K562 (cell line): ENCODE results near the gene XAB2. TPM values are rescaled to one million over a fixed set of nuclear protein-coding genes. Genes with fewer than 3 reads are reported as not detected.
A peak's percentile ranks its signal among the peaks of the same experiment; 100 is the strongest.

Experiments
- ATAC-seq: fragments of 200-7000 bp; cut with Tn5 transposase; 3 replicates; pipeline ENCODE4 v1.9.1; 2020; ENCODE audit warnings: moderate library complexity
- BruUV-seq: library from RNA; stranded (reverse); fragments of 400-500 nt; replicated peaks from 2 replicates; lab custom pipeline; 2021; lab: Mats Ljungman, UMichigan
- CTCF ChIA-PET: fragments of 300-600 bp; formaldehyde crosslinking; extraction: SDS; loops from one replicate; lab custom pipeline; 2021; ENCODE audit warnings: low intra/inter-chr PET ratio; lab: Yijun Ruan, JAX
- POLR2A ChIA-PET: fragments of 300-600, 350-650 bp; sonication (Branson Sonifier 250); formaldehyde crosslinking; extraction: SDS; loops from one replicate; lab custom pipeline; 2021; ENCODE audit warnings: antibody characterized with exemption, inconsistent platforms; lab: Yijun Ruan, JAX
- DNase-seq, 4 experiments: peaks; one replicate each; pipeline versions ENCODE4 v3.0.0 to v3.0.0-alpha.2; 2011 to 2018; ENCODE audit warnings: low spot score in 3 of 4, mixed read lengths in 3 of 4; ENCODE audit errors: extremely low read depth in 1 of 4
- FAIRE-seq: peaks from 2 replicates; lab custom pipeline; 2011; peaks lifted over from hg19 to GRCh38; lab: Jason Lieb, UNC
- H2AFZ ChIP-seq: 2 replicates; pipeline ENCODE4 v1.6.0; 2011; ENCODE audit warnings: low read depth, low read length, control low read depth, inconsistent platforms
- H3K27ac ChIP-seq: fragments of 200-600 bp; 3 replicates; pipeline ENCODE4 v1.8.0; 2011; ENCODE audit warnings: low read depth, mild to moderate bottlenecking, control low read depth, inconsistent platforms, low read length, moderate library complexity, mixed read lengths; ENCODE audit errors: extremely low read depth
- H3K27me3 ChIP-seq, 2 experiments: fragments of 300-600 bp in 1 of 2; 2 replicates in 1 of 2; 3 replicates in 1 of 2; pipeline versions ENCODE4 v1.6.0 to v1.8.0; 2011; ENCODE audit warnings: inconsistent platforms in 2 of 2, low read length in 2 of 2, mild to moderate bottlenecking in 1 of 2, mixed read lengths in 1 of 2, moderate library complexity in 1 of 2; ENCODE audit not compliant: control insufficient read depth in 2 of 2, insufficient read depth in 2 of 2
- H3K36me3 ChIP-seq: fragments of 300-600 bp; 3 replicates; pipeline ENCODE4 v1.8.0; 2011; ENCODE audit warnings: mild to moderate bottlenecking, low read length, inconsistent platforms; ENCODE audit not compliant: control insufficient read depth, insufficient read depth
- H3K4me1 ChIP-seq, 2 experiments: fragments of 200-600 bp in 1 of 2; replicated peaks in 1 of 2; 2 replicates in 1 of 2; 3 replicates in 1 of 2; pipeline versions ENCODE4 v1.5.1 to v1.8.0; 2011; ENCODE audit warnings: inconsistent platforms in 2 of 2, low read length in 2 of 2, mild to moderate bottlenecking in 1 of 2, mixed read lengths in 1 of 2, moderate library complexity in 1 of 2; ENCODE audit not compliant: control insufficient read depth in 2 of 2, insufficient read depth in 2 of 2
- H3K4me2 ChIP-seq: 2 replicates; pipeline ENCODE4 v1.6.1; 2011; ENCODE audit warnings: low read length, control low read depth, inconsistent platforms, mixed read lengths; ENCODE audit not compliant: insufficient read depth
- H3K4me3 ChIP-seq: fragments of 200-600 bp; sonication (generic), shearing (Covaris generic); 2 replicates; pipeline ENCODE4 v1.5.1; 2016; ENCODE audit warnings: control low read depth, inconsistent platforms
- H3K79me2 ChIP-seq: fragments of 200-600 bp; 3 replicates; pipeline ENCODE4 v1.8.0; 2011; ENCODE audit warnings: low read length, inconsistent platforms; ENCODE audit not compliant: control insufficient read depth, insufficient read depth
- H3K9ac ChIP-seq, 2 experiments: 2 replicates each; pipeline versions ENCODE4 v1.6.0 to v1.6.1; 2011; ENCODE audit warnings: low read depth in 2 of 2, low read length in 2 of 2, control low read depth in 1 of 2, inconsistent platforms in 1 of 2, mild to moderate bottlenecking in 1 of 2, mixed read lengths in 1 of 2; ENCODE audit not compliant: insufficient read depth in 1 of 2
- H3K9me1 ChIP-seq: one replicate; pipeline ENCODE4 v1.6.0; 2011; ENCODE audit warnings: inconsistent platforms, mild to moderate bottlenecking, low read length, moderate library complexity; ENCODE audit not compliant: control insufficient read depth, insufficient read depth
- H3K9me3 ChIP-seq: replicated peaks from 2 replicates; pipeline ENCODE4 v1.5.1; 2011; ENCODE audit warnings: low read depth, low read length, inconsistent platforms; ENCODE audit not compliant: control insufficient read depth, insufficient read depth
- H4K20me1 ChIP-seq: replicated peaks from 2 replicates; pipeline ENCODE4 v1.6.1; 2011; ENCODE audit warnings: low read length, inconsistent platforms, mixed read lengths; ENCODE audit not compliant: control insufficient read depth, insufficient read depth
- ATF4 ChIP-seq: fragments of 450-650 bp; formaldehyde crosslinking; IDR thresholded peaks from 2 replicates; pipeline ENCODE4 v1.4.0; 2022; ENCODE audit warnings: mild to moderate bottlenecking, moderate library complexity
- BDP1 ChIP-seq: IDR thresholded peaks from 3 replicates; pipeline ENCODE4 v1.6.1; 2011; ENCODE audit not compliant: insufficient read length, insufficient read depth
- CBX3 ChIP-seq, 2 experiments: IDR thresholded peaks; 1 replicate in 1 of 2; 2 replicates in 1 of 2; pipeline ENCODE4 v1.6.1; 2012; ENCODE audit warnings: inconsistent platforms in 2 of 2, low read length in 2 of 2, borderline replicate concordance in 1 of 2, control low read depth in 1 of 2
- FIP1L1 ChIP-seq: fragments of 200-400 bp; formaldehyde crosslinking; IDR thresholded peaks from 2 replicates; pipeline ENCODE4 v1.6.1; 2018; ENCODE audit warnings: mild to moderate bottlenecking, low read depth, low read length; ENCODE audit not compliant: poor library complexity, severe bottlenecking
- KDM5B ChIP-seq: fragments of 200-600 bp; sonication (generic); IDR thresholded peaks from 2 replicates; pipeline ENCODE4 v1.6.1; 2012; ENCODE audit warnings: low read depth, mild to moderate bottlenecking, moderate library complexity, low read length, control low read depth, inconsistent platforms; ENCODE audit not compliant: insufficient replicate concordance
- KLF16 ChIP-seq: IDR thresholded peaks from 2 replicates; pipeline ENCODE4 v1.6.1; 2016; ENCODE audit warnings: antibody characterized with exemption
- PTTG1 ChIP-seq: fragments of 450-650 bp; IDR thresholded peaks from 2 replicates; pipeline ENCODE4 v1.6.1; 2016; ENCODE audit warnings: low read depth, mild to moderate bottlenecking, missing genetic modification characterization, missing compliant biosample characterization
- SAP30 ChIP-seq: fragments of 200-600 bp; sonication (generic); IDR thresholded peaks from 2 replicates; pipeline ENCODE4 v1.6.1; 2012; ENCODE audit warnings: borderline replicate concordance, low read depth, mild to moderate bottlenecking, moderate library complexity, low read length, control low read depth, inconsistent platforms; ENCODE audit not compliant: insufficient read depth, poor library complexity, severe bottlenecking
- TAF1 ChIP-seq: IDR thresholded peaks from 2 replicates; pipeline ENCODE4 v1.6.1; 2011; ENCODE audit warnings: mild to moderate bottlenecking, low read length, moderate library complexity; ENCODE audit not compliant: insufficient read depth, control insufficient read depth, severe bottlenecking; ENCODE audit errors: extremely low read depth
- ZNF165 ChIP-seq: fragments of 250-450 bp; sonication (Bioruptor Pico); IDR thresholded peaks from 2 replicates; pipeline ENCODE4 v1.4.0; 2020; ENCODE audit warnings: borderline replicate concordance
- ZNF511 ChIP-seq: sonication (generic); formaldehyde crosslinking; IDR thresholded peaks from 2 replicates; pipeline ENCODE4 v1.8.0; 2022; ENCODE audit warnings: mild to moderate bottlenecking, missing genetic modification reagents
- WGBS: fragments of 100-300 bp; shearing (Covaris generic); methylation state at CpG from one replicate; pipeline ENCODE4 v1.1.6; 2016; ENCODE audit warnings: low coverage, mixed read lengths; ENCODE audit not compliant: insufficient coverage; ENCODE audit errors: missing lambda C conversion rate; 5-methylcytosine and 5-hydroxymethylcytosine counted together
- in situ Hi-C: fragments of 300-500 bp; cut with MboI; formaldehyde crosslinking; loops from 4 replicates; pipeline ENCODE4 v1.15.0; 2018; ENCODE audit warnings: inconsistent platforms, mixed read lengths
- intact Hi-C: fragments of 100-400 bp; cut with micrococcal nuclease; formaldehyde crosslinking; loops from 2 replicates; pipeline ENCODE4 v1.14.2; 2022
- polyA plus RNA-seq, 8 experiments: library from polyadenylated mRNA; depleted of rRNA in 4 of 8; stranded (reverse) in 5 of 8; unstranded in 3 of 8; fragments of >200 nt; fragmentation: Nextera tagmentation in 2 of 8; fragmentation: Illumina TruSeq in 1 of 8; extraction: Ambion mirVana in 2 of 8; extraction: Trizol in 1 of 8; gene quantifications; 2 replicates each; pipeline versions ENCODE4 v1.2.1 to v1.2.3, GENCODE V29; 2011 to 2014; ENCODE audit warnings: inconsistent platforms in 1 of 8, missing spikeins in 1 of 8
- total RNA-seq, 7 experiments: library from RNA; depleted of rRNA in 6 of 7; stranded (reverse); fragments of >200 nt in 6 of 7; fragmentation: Illumina TruSeq in 2 of 7; extraction: Trizol in 2 of 7; gene quantifications; 2 replicates each; pipeline versions ENCODE4 v1.2.1 to v1.2.3, GENCODE V29; 2011 to 2021; ENCODE audit warnings: low replicate concordance in 1 of 7
- TF ChIP-seq, protein P1 (sequence below), 3 experiments: IDR thresholded peaks in 2 of 3; conservative IDR thresholded peaks in 1 of 3; 2 replicates each; pipeline ENCODE4 v1.5.1; 2011 to 2012; ENCODE audit warnings: low read length in 3 of 3, mild to moderate bottlenecking in 3 of 3, control low read depth in 2 of 3, improper control_type of control experiment in 1 of 3, inconsistent platforms in 1 of 3, low read depth in 1 of 3, mixed read lengths in 1 of 3, moderate library complexity in 1 of 3; ENCODE audit not compliant: insufficient read depth in 2 of 3
- TF ChIP-seq, protein P2 (sequence below): fragments of 250-450 bp; sonication (Bioruptor Pico); IDR thresholded peaks from 2 replicates; pipeline ENCODE4 v1.4.0; 2020; ENCODE audit warnings: mild to moderate bottlenecking, moderate library complexity

XAB2 gene
- total and polyA plus RNA-seq, 9 of the 15 experiments (the other 6 are each of a cell fraction or from before 2014, with no cell fraction given), result 0.21 to 58.3 (median 20.0) TPM

GRCh38 chr19:7628589-7629311, 595 bp downstream of the XAB2 start:
- H3K4me3 ChIP-seq, result peak overlapping the region; percentile 89
- ATAC-seq, result no peak
- WGBS, result under 1% methylated on average over 15 of the region's 15 CpGs
- TSS peak; percentile 81 for BruUV-seq
- H4K20me1 ChIP-seq, result no peaks in the 10 kb centered on the region
- peak in 3 of 4 experiments; percentile 41 to 51 (median 47) for DNase-seq
- peak overlapping the region; percentile 78 for H2AFZ ChIP-seq
- H3K27me3 ChIP-seq, result no peaks in the 10 kb centered on the region
- POLR2A ChIA-PET, result interaction anchor here (0.6 to 4.8 kb wide), 7 partner anchors 9 to 279 kb away, joined by 3 to 22 read pairs (median 5); partner anchors contain the start of gene MCOLN1
- peak overlapping the region; percentile 99 for H3K4me2 ChIP-seq
- CTCF ChIA-PET, result no interaction called here
- H3K4me1 ChIP-seq, result peaks cover 8 to 33% of the 10 kb centered on the region in 2 experiments; a peak in 4 of 5 replicates
- intact Hi-C loops, result no loop called here
- no peaks in the 10 kb centered on the region for H3K9me1 ChIP-seq
- no peak for FAIRE-seq
- H3K27ac ChIP-seq, result peak overlapping the region; percentile 77
- no peaks in the 10 kb centered on the region for H3K9me3 ChIP-seq
- H3K36me3 ChIP-seq, result peaks cover 42% of the 10 kb centered on the region; the same call in 2 of the 3 replicates
- in situ Hi-C loops, result no loop called here
- peak overlapping the region; percentile 95 for H3K9ac ChIP-seq
- peaks cover 49% of the 10 kb centered on the region for H3K79me2 ChIP-seq
- TF ChIP-seq, protein P1, sequence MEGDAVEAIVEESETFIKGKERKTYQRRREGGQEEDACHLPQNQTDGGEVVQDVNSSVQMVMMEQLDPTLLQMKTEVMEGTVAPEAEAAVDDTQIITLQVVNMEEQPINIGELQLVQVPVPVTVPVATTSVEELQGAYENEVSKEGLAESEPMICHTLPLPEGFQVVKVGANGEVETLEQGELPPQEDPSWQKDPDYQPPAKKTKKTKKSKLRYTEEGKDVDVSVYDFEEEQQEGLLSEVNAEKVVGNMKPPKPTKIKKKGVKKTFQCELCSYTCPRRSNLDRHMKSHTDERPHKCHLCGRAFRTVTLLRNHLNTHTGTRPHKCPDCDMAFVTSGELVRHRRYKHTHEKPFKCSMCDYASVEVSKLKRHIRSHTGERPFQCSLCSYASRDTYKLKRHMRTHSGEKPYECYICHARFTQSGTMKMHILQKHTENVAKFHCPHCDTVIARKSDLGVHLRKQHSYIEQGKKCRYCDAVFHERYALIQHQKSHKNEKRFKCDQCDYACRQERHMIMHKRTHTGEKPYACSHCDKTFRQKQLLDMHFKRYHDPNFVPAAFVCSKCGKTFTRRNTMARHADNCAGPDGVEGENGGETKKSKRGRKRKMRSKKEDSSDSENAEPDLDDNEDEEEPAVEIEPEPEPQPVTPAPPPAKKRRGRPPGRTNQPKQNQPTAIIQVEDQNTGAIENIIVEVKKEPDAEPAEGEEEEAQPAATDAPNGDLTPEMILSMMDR (IDR thresholded peaks at IDR 0.05 in 2 of 3, conservative IDR thresholded peaks at IDR 0.05 in 1 of 3; ENCODE audit: insufficient read depth in 2 of 3, low read depth in 1 of 3, low read length in 3 of 3), result no peak
- TF ChIP-seq SAP30, result no peak
- peak; percentile 32; the same call in 1 of the 2 replicates for TF ChIP-seq ZNF511 (CRISPR knock-in tag)
- TF ChIP-seq, protein P2, sequence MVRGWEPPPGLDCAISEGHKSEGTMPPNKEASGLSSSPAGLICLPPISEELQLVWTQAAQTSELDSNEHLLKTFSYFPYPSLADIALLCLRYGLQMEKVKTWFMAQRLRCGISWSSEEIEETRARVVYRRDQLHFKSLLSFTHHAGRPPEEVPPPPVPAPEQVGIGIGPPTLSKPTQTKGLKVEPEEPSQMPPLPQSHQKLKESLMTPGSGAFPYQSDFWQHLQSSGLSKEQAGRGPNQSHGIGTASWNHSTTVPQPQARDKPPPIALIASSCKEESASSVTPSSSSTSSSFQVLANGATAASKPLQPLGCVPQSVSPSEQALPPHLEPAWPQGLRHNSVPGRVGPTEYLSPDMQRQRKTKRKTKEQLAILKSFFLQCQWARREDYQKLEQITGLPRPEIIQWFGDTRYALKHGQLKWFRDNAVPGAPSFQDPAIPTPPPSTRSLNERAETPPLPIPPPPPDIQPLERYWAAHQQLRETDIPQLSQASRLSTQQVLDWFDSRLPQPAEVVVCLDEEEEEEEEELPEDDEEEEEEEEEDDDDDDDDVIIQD (CRISPR knock-in tag), result no peak
- TF ChIP-seq TAF1, result no peak
- no peak for TF ChIP-seq PTTG1
- TF ChIP-seq FIP1L1, result no peak
- no peak for TF ChIP-seq CBX3 (IDR thresholded peaks at IDR 0.05; ENCODE audit: borderline replicate concordance in 1 of 2, low read length in 2 of 2)
- TF ChIP-seq ATF4 (CRISPR knock-in tag), result no peak
- TF ChIP-seq KDM5B, result no peak
- no peak for TF ChIP-seq KLF16
- TF ChIP-seq BDP1, result no peak
- no peak for TF ChIP-seq ZNF165 (CRISPR knock-in tag)
